Lower leg skin (tissue), 4 donors: ENCODE measurements around the gene STAB1. TPM values are rescaled to one million over a fixed set of nuclear protein-coding genes. Genes with fewer than 3 reads are reported as not detected.

ENCODE experiments used
- DNase-seq, 2 donors: peaks; one replicate each; pipeline ENCODE4 v3.0.0-alpha.2; 2019; ENCODE audit warnings: low spot score in 2 of 2
- H3K4me3 ChIP-seq: fragments of 200-600 bp; sonication (generic); 2 replicates; pipeline ENCODE4 v1.5.1; 2017; ENCODE audit warnings: mild to moderate bottlenecking, low read depth; ENCODE audit not compliant: poor library complexity, severe bottlenecking
- CTCF ChIP-seq, 3 donors: fragments of 450-650 bp; IDR thresholded peaks; one replicate each; pipeline ENCODE4 v1.5.1; 2016; ENCODE audit warnings: antibody characterized with exemption in 3 of 3, mild to moderate bottlenecking in 3 of 3, moderate library complexity in 2 of 3
- POLR2A ChIP-seq, 2 donors: fragments of 450-650 bp; IDR thresholded peaks; one replicate each; pipeline ENCODE4 v1.6.1; 2016 to 2017; ENCODE audit warnings: antibody characterized with exemption in 2 of 2, mild to moderate bottlenecking in 1 of 2, moderate library complexity in 1 of 2
- WGBS, 2 donors: methylation state at CpG; one replicate each; pipeline ENCODE4 v1.1.5; 2018; 5-methylcytosine and 5-hydroxymethylcytosine counted together
- intact Hi-C: fragments of 100-400 bp; cut with DNase I; formaldehyde crosslinking; loops from one replicate; pipeline ENCODE4 v1.15.0; 2023; ENCODE audit warnings: low total_unique reads
- total RNA-seq, 4 donors: library from RNA; depleted of rRNA; stranded (reverse); fragments of >200 nt; gene quantifications; one replicate each; pipeline ENCODE4 v1.1.0, GENCODE V29; 2016

Gene STAB1
- total RNA-seq, 4 donors from 2014 or later = 10.1 to 23.9 (median 12.1) TPM

- no peak for DNase-seq
- WGBS, 2 donors = 79 to 82% methylated on average over 7 to 11 of the region's 11 CpGs
- TF ChIP-seq POLR2A (IDR thresholded peaks at IDR 0.05) = no peak
- no peak for TF ChIP-seq CTCF (IDR thresholded peaks at IDR 0.05)
- intact Hi-C loops = no loop called here
- no peak overlapping the region for H3K4me3 ChIP-seq
Observed at GRCh38 chr3:52501046-52501445, 5.9 kb downstream of the STAB1 start.

GRCh38 chr3:52502001-52502400 lies 6.9 kb downstream of the STAB1 start:
- no peak for DNase-seq
- 83 to 87% methylated on average over 7 to 11 of the region's 11 CpGs for WGBS, 2 donors

GRCh38 chr3:52502808-52503350 lies 7.7 kb downstream of the STAB1 start:
- intact Hi-C loops = no loop called here
- no peak for DNase-seq
- WGBS, 2 donors = 80 to 96% methylated on average over 1 to 11 of the region's 11 CpGs
- no peak overlapping the region for H3K4me3 ChIP-seq
- TF ChIP-seq POLR2A (IDR thresholded peaks at IDR 0.05) (no peak), CTCF (IDR thresholded peaks at IDR 0.05) (no peak)

More at GRCh38 chr3:52502001-52502400, 6.9 kb downstream of the STAB1 start:
- no peak overlapping the region for H3K4me3 ChIP-seq
- intact Hi-C loops = no loop called here
- TF ChIP-seq CTCF (IDR thresholded peaks at IDR 0.05) = no peak
- TF ChIP-seq POLR2A (IDR thresholded peaks at IDR 0.05) = no peak

GRCh38 chr3:52503788-52504424 lies 8.8 kb downstream of the STAB1 start:
- H3K4me3 ChIP-seq = no peak overlapping the region
- TF ChIP-seq POLR2A (IDR thresholded peaks at IDR 0.05) (no peak), CTCF (IDR thresholded peaks at IDR 0.05) (no peak)
- DNase-seq = no peak
- WGBS, 2 donors = 58 to 68% methylated on average over 16 to 23 of the region's 23 CpGs
- intact Hi-C loops = no loop called here

GRCh38 chr3:52504977-52505376 lies 9.8 kb downstream of the STAB1 start:
- no peak overlapping the region for H3K4me3 ChIP-seq
- 89 to 90% methylated on average over 8 to 10 of the region's 10 CpGs for WGBS, 2 donors
- DNase-seq = no peak
- intact Hi-C loops = no loop called here
- TF ChIP-seq POLR2A (IDR thresholded peaks at IDR 0.05) (no peak), CTCF (IDR thresholded peaks at IDR 0.05) (no peak)
